Vagina (tissue), 2 donors: ENCODE measurements around the gene GLIPR1. TPM values are rescaled to one million over a fixed set of nuclear protein-coding genes. Genes with fewer than 3 reads are reported as not detected.
"Not testable (repeated sequence)": the region's sequence is repeated elsewhere in the genome, so short reads cannot be mapped to it uniquely, and the experiment has no call there.

ENCODE experiments used
- DNase-seq, 2 donors: peaks; one replicate each; pipeline ENCODE4 v3.0.0-alpha.2; 2017; ENCODE audit errors: extremely low spot score in 2 of 2
- H3K27ac ChIP-seq: fragments of 200-600 bp; sonication (generic); one replicate; pipeline ENCODE4 v1.5.1; 2019
- H3K27me3 ChIP-seq: fragments of 200-600 bp; sonication (generic); one replicate; pipeline ENCODE4 v1.5.1; 2019
- H3K36me3 ChIP-seq, 2 donors: fragments of 200-600 bp; sonication (generic); one replicate each; pipeline ENCODE4 v1.5.1; 2017 to 2019
- H3K4me1 ChIP-seq: fragments of 200-600 bp; sonication (generic); one replicate; pipeline ENCODE4 v1.5.1; 2019
- H3K4me3 ChIP-seq, 2 donors: fragments of 200-600 bp; sonication (generic); 1 replicate in 1 of 2; 2 replicates in 1 of 2; pipeline ENCODE4 v1.5.1; 2016 to 2019
- H3K9me3 ChIP-seq: fragments of 200-600 bp; sonication (generic); one replicate; pipeline ENCODE4 v1.5.1; 2019
- POLR2A ChIP-seq, 2 donors: fragments of 450-650 bp; IDR thresholded peaks; one replicate each; pipeline ENCODE4 v1.6.1; 2017; ENCODE audit warnings: antibody characterized with exemption in 2 of 2, mild to moderate bottlenecking in 2 of 2, moderate library complexity in 2 of 2
- POLR2AphosphoS5 ChIP-seq, 2 donors: sonication (generic); formaldehyde crosslinking; IDR thresholded peaks; one replicate each; pipeline ENCODE4 v1.9.0; 2017; ENCODE audit warnings: antibody characterized with exemption in 2 of 2, mild to moderate bottlenecking in 2 of 2, low read depth in 1 of 2; ENCODE audit not compliant: insufficient read depth in 1 of 2
- intact Hi-C: fragments of 100-400 bp; cut with DNase I; formaldehyde crosslinking; loops from one replicate; pipeline ENCODE4 v1.15.1; 2023
- total RNA-seq: library from RNA; depleted of rRNA; stranded (reverse); fragments of >200 nt; gene quantifications from one replicate; pipeline ENCODE4 v1.2.3, GENCODE V29; 2016
- TF ChIP-seq, protein P1 (sequence below), 3 experiments: fragments of 450-650 bp in 2 of 3; fragments of 200-600 bp in 1 of 3; sonication (generic) in 1 of 3; IDR thresholded peaks; one replicate each; pipeline ENCODE4 v1.5.1; 2017 to 2019; ENCODE audit warnings: antibody characterized with exemption in 3 of 3, mild to moderate bottlenecking in 2 of 3, moderate library complexity in 2 of 3

Gene GLIPR1
- total RNA-seq, 1 donor from 2014 or later: 6.6 TPM

DNA sequence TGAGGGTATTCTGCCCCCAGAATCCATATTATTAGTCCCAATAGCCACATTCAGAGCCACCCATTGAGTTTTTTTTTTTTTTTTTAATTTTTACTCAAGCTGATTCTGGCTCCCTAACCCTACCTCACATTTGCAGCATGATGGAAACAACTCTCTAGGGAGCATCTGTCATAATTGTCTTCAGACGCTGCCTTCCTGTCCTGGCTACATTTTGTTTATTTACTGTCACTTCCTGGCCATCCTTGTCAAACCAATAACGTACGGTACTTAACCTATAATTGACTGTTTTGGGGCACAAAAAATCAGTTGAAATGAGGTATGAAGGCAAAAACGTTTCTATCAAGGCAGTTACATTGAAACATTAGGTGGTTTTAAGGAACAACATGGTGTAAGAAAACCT lies 2.1 kb downstream of the GLIPR1 start:
- H3K27me3 ChIP-seq: no peaks in the 10 kb centered on the region
- no peak for TF ChIP-seq POLR2AphosphoS5 (IDR thresholded peaks at IDR 0.05; ENCODE audit: insufficient read depth in 1 of 2, low read depth in 1 of 2)
- TF ChIP-seq, protein P1, sequence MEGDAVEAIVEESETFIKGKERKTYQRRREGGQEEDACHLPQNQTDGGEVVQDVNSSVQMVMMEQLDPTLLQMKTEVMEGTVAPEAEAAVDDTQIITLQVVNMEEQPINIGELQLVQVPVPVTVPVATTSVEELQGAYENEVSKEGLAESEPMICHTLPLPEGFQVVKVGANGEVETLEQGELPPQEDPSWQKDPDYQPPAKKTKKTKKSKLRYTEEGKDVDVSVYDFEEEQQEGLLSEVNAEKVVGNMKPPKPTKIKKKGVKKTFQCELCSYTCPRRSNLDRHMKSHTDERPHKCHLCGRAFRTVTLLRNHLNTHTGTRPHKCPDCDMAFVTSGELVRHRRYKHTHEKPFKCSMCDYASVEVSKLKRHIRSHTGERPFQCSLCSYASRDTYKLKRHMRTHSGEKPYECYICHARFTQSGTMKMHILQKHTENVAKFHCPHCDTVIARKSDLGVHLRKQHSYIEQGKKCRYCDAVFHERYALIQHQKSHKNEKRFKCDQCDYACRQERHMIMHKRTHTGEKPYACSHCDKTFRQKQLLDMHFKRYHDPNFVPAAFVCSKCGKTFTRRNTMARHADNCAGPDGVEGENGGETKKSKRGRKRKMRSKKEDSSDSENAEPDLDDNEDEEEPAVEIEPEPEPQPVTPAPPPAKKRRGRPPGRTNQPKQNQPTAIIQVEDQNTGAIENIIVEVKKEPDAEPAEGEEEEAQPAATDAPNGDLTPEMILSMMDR (IDR thresholded peaks at IDR 0.05): no peak
- TF ChIP-seq POLR2A (IDR thresholded peaks at IDR 0.05): no peak
- no peaks in the 10 kb centered on the region for H3K36me3 ChIP-seq
- no peak for DNase-seq
- intact Hi-C loops: no loop called here
- H3K9me3 ChIP-seq: no peaks in the 10 kb centered on the region
- no peak overlapping the region for H3K4me3 ChIP-seq
- peak overlapping the region; percentile 77 for H3K27ac ChIP-seq
- peaks cover 32% of the 10 kb centered on the region for H3K4me1 ChIP-seq

- Histone ChIP-seq H3K27ac (no peak overlapping the region), H3K36me3 (no peaks in the 10 kb centered on the region), H3K9me3 (no peaks in the 10 kb centered on the region), H3K4me3 (no peak overlapping the region), H3K4me1 (peaks cover 32% of the 10 kb centered on the region), H3K27me3 (no peaks in the 10 kb centered on the region)
- intact Hi-C loops: no loop called here
- DNase-seq: no peak
- TF ChIP-seq POLR2A (IDR thresholded peaks at IDR 0.05) (no peak), POLR2AphosphoS5 (IDR thresholded peaks at IDR 0.05; ENCODE audit: insufficient read depth in 1 of 2, low read depth in 1 of 2) (no peak)
- TF ChIP-seq, protein P1 (IDR thresholded peaks at IDR 0.05): no peak
Measured at GRCh38 chr12:75483431-75483830, 2.9 kb downstream of the GLIPR1 start.

DNA sequence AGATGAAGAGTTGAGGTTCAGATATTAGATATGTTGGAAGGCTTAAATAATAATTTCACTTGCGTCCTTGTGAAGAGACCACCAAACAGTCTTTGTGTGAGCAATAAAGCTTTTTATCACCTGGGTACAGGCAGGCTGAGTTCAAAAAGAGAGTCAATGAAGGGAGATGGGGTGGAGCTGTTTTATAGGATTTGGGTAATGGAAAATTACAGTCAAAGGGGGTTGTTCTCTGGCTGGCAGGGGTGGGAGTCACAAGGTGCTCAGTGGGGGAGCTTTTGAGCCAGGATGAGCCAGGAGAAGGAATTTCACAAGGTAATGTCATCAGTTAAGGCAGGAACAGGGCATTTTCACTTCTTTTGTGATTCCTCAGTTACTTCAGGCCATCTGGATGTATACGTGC lies 3.9 kb downstream of the GLIPR1 start:
- H3K9me3 ChIP-seq, intact Hi-C loops, H3K27ac ChIP-seq, DNase-seq, H3K36me3 ChIP-seq, H3K4me3 ChIP-seq, H3K27me3 ChIP-seq: not testable (repeated sequence)
- H3K4me1 ChIP-seq: peaks cover 32% of the 10 kb centered on the region

DNA sequence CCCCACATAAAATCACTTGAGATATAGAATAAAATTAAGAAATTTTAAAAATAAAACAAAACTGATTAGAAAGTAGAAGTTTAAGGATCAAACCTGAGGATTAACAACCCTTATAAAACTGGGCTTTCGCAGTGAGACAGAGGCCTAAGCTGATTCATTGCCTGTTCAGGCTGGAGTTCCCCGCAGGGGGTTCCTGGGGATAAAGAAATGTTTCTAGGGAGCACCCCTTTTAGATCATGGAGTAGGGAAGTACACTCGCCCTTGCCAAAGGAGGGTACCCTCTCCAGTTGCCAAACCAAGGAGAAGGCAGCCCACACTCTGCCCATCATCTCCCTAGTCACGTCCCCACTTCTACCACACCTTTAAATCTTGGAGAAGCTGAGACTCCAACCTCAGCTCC lies 6.8 kb downstream of the GLIPR1 start:
- intact Hi-C loops: no loop called here
- TF ChIP-seq POLR2A (IDR thresholded peaks at IDR 0.05) (no peak), POLR2AphosphoS5 (IDR thresholded peaks at IDR 0.05; ENCODE audit: insufficient read depth in 1 of 2, low read depth in 1 of 2) (no peak)
- TF ChIP-seq, protein P1 (IDR thresholded peaks at IDR 0.05): no peak
- Histone ChIP-seq H3K36me3 (no peaks in the 10 kb centered on the region), H3K27me3 (no peaks in the 10 kb centered on the region), H3K9me3 (no peaks in the 10 kb centered on the region), H3K4me3 (no peak overlapping the region), H3K27ac (no peak overlapping the region), H3K4me1 (peaks cover 14% of the 10 kb centered on the region)
- no peak for DNase-seq

- no peak for DNase-seq
- no peaks in the 10 kb centered on the region for H3K36me3 ChIP-seq
- intact Hi-C loops: no loop called here
- no peak overlapping the region for H3K27ac ChIP-seq
- no peaks in the 10 kb centered on the region for H3K27me3 ChIP-seq
- TF ChIP-seq, protein P1 (IDR thresholded peaks at IDR 0.05): no peak
- TF ChIP-seq POLR2A (IDR thresholded peaks at IDR 0.05) (no peak), POLR2AphosphoS5 (IDR thresholded peaks at IDR 0.05; ENCODE audit: insufficient read depth in 1 of 2, low read depth in 1 of 2) (no peak)
- no peaks in the 10 kb centered on the region for H3K9me3 ChIP-seq
- no peak overlapping the region for H3K4me3 ChIP-seq
- H3K4me1 ChIP-seq: peaks cover 11% of the 10 kb centered on the region
Measured at GRCh38 chr12:75488553-75488952, 8.0 kb downstream of the GLIPR1 start.

DNA sequence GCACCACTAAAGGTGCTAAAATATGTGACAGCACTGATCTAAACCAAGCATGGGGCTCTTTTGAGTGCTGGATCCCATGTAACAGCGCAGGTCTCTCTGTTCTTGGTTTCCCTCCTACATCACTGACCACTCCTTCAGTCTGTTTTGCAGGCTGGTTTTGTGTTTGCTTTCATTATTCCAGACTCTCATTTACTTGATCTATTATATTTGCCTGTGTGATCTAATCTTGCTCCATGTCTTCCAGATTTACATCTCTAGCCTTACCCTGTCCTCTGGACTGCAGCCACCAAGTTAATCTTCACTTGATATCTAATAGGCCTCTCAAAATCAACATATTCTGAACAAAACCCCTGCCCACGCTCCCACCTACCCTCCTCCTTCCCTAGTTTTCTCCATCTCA lies 8.6 kb downstream of the GLIPR1 start:
- H3K27me3 ChIP-seq: no peaks in the 10 kb centered on the region
- no peak for TF ChIP-seq POLR2AphosphoS5 (IDR thresholded peaks at IDR 0.05; ENCODE audit: insufficient read depth in 1 of 2, low read depth in 1 of 2)
- no peak for TF ChIP-seq POLR2A (IDR thresholded peaks at IDR 0.05)
- TF ChIP-seq, protein P1 (IDR thresholded peaks at IDR 0.05): no peak
- no peaks in the 10 kb centered on the region for H3K36me3 ChIP-seq
- intact Hi-C loops: no loop called here
- no peak overlapping the region for H3K4me3 ChIP-seq
- no peak overlapping the region for H3K27ac ChIP-seq
- H3K9me3 ChIP-seq: no peaks in the 10 kb centered on the region
- DNase-seq: no peak
- H3K4me1 ChIP-seq: peaks cover 6% of the 10 kb centered on the region
